IMR-90 (cell line): ENCODE data around the gene FNBP1L. TPM values are rescaled to one million over a fixed set of nuclear protein-coding genes. Genes with fewer than 3 reads are reported as not detected.

Source experiments
- ATAC-seq: fragments of 200-7000 bp; cut with Tn5 transposase; 2 replicates; pipeline ENCODE4 v1.9.1; 2020; ENCODE audit warnings: low read depth, mild to moderate bottlenecking, moderate library complexity
- BruUV-seq: library from RNA; stranded (reverse); fragments of 400-500 nt; replicated peaks from 2 replicates; lab custom pipeline; 2021; lab: Mats Ljungman, UMichigan
- CTCF ChIA-PET: fragments of 300-600 bp; formaldehyde crosslinking; extraction: SDS; loops from one replicate; lab custom pipeline; 2021; ENCODE audit warnings: antibody characterized with exemption; lab: Yijun Ruan, JAX
- POLR2A ChIA-PET: fragments of 300-600 bp; sonication (Branson Sonifier 250); formaldehyde crosslinking; loops from one replicate; lab custom pipeline; 2022; ENCODE audit warnings: antibody characterized with exemption; ENCODE audit not compliant: unreplicated experiment; lab: Charles Lee
- DNase-seq: peaks from one replicate; pipeline ENCODE4 v3.0.0; 2013
- H2AFZ ChIP-seq: replicated peaks from 2 replicates; pipeline ENCODE3; 2013; ENCODE audit warnings: low read length, mild to moderate bottlenecking; ENCODE audit not compliant: poor library complexity
- H2AK5ac ChIP-seq: 2 replicates; pipeline ENCODE4 v1.6.1; 2013; ENCODE audit warnings: low read depth, low read length, inconsistent platforms
- H2AK9ac ChIP-seq: replicated peaks from 2 replicates; pipeline ENCODE3; 2013; ENCODE audit warnings: mild to moderate bottlenecking, low read depth, low read length, moderate library complexity; ENCODE audit not compliant: poor library complexity
- H2BK120ac ChIP-seq: 2 replicates; pipeline ENCODE4 v1.6.1; 2013; ENCODE audit warnings: low read depth, low read length, inconsistent platforms
- H2BK15ac ChIP-seq: 3 replicates; pipeline ENCODE4 v1.6.1; 2013; ENCODE audit warnings: low read depth, low read length, inconsistent platforms
- H2BK20ac ChIP-seq: 2 replicates; pipeline ENCODE4 v1.6.1; 2013; ENCODE audit warnings: low read depth, mild to moderate bottlenecking, inconsistent platforms, low read length, moderate library complexity
- H2BK5ac ChIP-seq: 2 replicates; pipeline ENCODE4 v1.6.1; 2013; ENCODE audit warnings: mild to moderate bottlenecking, low read depth, low read length, inconsistent platforms; ENCODE audit not compliant: poor library complexity, severe bottlenecking
- H3K14ac ChIP-seq: replicated peaks from 2 replicates; pipeline ENCODE4 v1.6.1; 2013; ENCODE audit warnings: low read depth, low read length, inconsistent platforms
- H3K18ac ChIP-seq: 2 replicates; pipeline ENCODE4 v1.6.1; 2013; ENCODE audit warnings: low read depth, low read length, control low read depth
- H3K23ac ChIP-seq: 2 replicates; pipeline ENCODE4 v1.6.1; 2013; ENCODE audit warnings: low read depth, low read length, inconsistent platforms
- H3K27ac ChIP-seq: 2 replicates; pipeline ENCODE4 v1.5.1; 2013; ENCODE audit warnings: mild to moderate bottlenecking, control low read depth, low read length; ENCODE audit not compliant: insufficient read depth
- H3K27me3 ChIP-seq: 2 replicates; pipeline ENCODE4 v1.6.1; 2013; ENCODE audit warnings: low read length; ENCODE audit not compliant: control insufficient read depth, insufficient read depth
- H3K36me3 ChIP-seq: 2 replicates; pipeline ENCODE4 v1.6.1; 2013; ENCODE audit warnings: low read length, mixed read lengths; ENCODE audit not compliant: control insufficient read depth, insufficient read depth
- H3K4ac ChIP-seq: 2 replicates; pipeline ENCODE4 v1.6.1; 2013; ENCODE audit warnings: low read depth, low read length, inconsistent platforms
- H3K4me1 ChIP-seq: 2 replicates; pipeline ENCODE4 v1.6.1; 2013; ENCODE audit warnings: low read length, mixed read lengths; ENCODE audit not compliant: control insufficient read depth, insufficient read depth
- H3K4me2 ChIP-seq: 2 replicates; pipeline ENCODE4 v1.6.1; 2013; ENCODE audit warnings: low read depth, mild to moderate bottlenecking, control low read depth, low read length, moderate library complexity
- H3K4me3 ChIP-seq: 2 replicates; pipeline ENCODE4 v1.5.1; 2013; ENCODE audit warnings: low read depth, mild to moderate bottlenecking, control low read depth, low read length, moderate library complexity; ENCODE audit not compliant: insufficient read depth
- H3K56ac ChIP-seq: 2 replicates; pipeline ENCODE4 v1.6.1; 2013; ENCODE audit warnings: low read length, inconsistent platforms; ENCODE audit not compliant: insufficient read depth; ENCODE audit errors: extremely low read depth
- H3K79me1 ChIP-seq, 2 experiments: 2 replicates each; pipeline ENCODE4 v1.6.1; 2013; ENCODE audit warnings: low read length in 2 of 2, inconsistent platforms in 1 of 2, low read depth in 1 of 2
- H3K9ac ChIP-seq: 2 replicates; pipeline ENCODE4 v1.6.1; 2013; ENCODE audit warnings: low read depth, low read length, control low read depth
- H3K9me1 ChIP-seq: 2 replicates; pipeline ENCODE4 v1.6.1; 2013; ENCODE audit warnings: low read length, inconsistent platforms; ENCODE audit not compliant: insufficient read depth
- H3K9me3 ChIP-seq: 2 replicates; pipeline ENCODE4 v1.6.1; 2013; ENCODE audit warnings: low read length; ENCODE audit not compliant: control insufficient read depth, insufficient read depth
- H4K20me1 ChIP-seq: 2 replicates; pipeline ENCODE4 v1.6.1; 2013; ENCODE audit warnings: low read length, inconsistent platforms; ENCODE audit not compliant: insufficient read depth
- H4K5ac ChIP-seq: 2 replicates; pipeline ENCODE4 v1.6.1; 2013; ENCODE audit warnings: mild to moderate bottlenecking, low read depth, low read length, control low read depth
- H4K8ac ChIP-seq, 2 experiments: 2 replicates each; pipeline ENCODE4 v1.6.1; 2013; ENCODE audit warnings: low read depth in 2 of 2, low read length in 2 of 2, control low read depth in 1 of 2, inconsistent platforms in 1 of 2
- H4K91ac ChIP-seq: 2 replicates; pipeline ENCODE4 v1.6.1; 2013; ENCODE audit warnings: low read depth, low read length, inconsistent platforms; ENCODE audit not compliant: insufficient read depth
- BHLHE40 ChIP-seq: fragments of 150-350 bp; IDR thresholded peaks from 2 replicates; pipeline ENCODE4 v1.6.1; 2016; ENCODE audit warnings: mild to moderate bottlenecking, low read depth, low read length
- CHD1 ChIP-seq: IDR thresholded peaks from 2 replicates; pipeline ENCODE4 v1.6.1; 2012; ENCODE audit warnings: low read depth, low read length, improper control_type of control experiment
- FOS ChIP-seq: fragments of 150-350 bp; IDR thresholded peaks from 2 replicates; pipeline ENCODE4 v1.6.1; 2016; ENCODE audit warnings: low read depth, low read length
- MAZ ChIP-seq: IDR thresholded peaks from 2 replicates; pipeline ENCODE4 v1.6.1; 2012; ENCODE audit warnings: low read depth, mild to moderate bottlenecking, low read length, improper control_type of control experiment, moderate library complexity, borderline replicate concordance
- MXI1 ChIP-seq: IDR thresholded peaks from 2 replicates; pipeline ENCODE4 v1.6.1; 2012; ENCODE audit warnings: low read depth, mild to moderate bottlenecking, low read length, moderate library complexity, borderline replicate concordance
- NFE2L2 ChIP-seq: fragments of 150-350 bp; IDR thresholded peaks from 2 replicates; pipeline ENCODE4 v1.6.1; 2016; ENCODE audit warnings: low read depth, mild to moderate bottlenecking, low read length
- RFX5 ChIP-seq: IDR thresholded peaks from 2 replicates; pipeline ENCODE4 v1.8.0; 2012; ENCODE audit warnings: low read depth, mild to moderate bottlenecking, low read length, moderate library complexity
- SMC3 ChIP-seq: fragments of 150-350 bp; IDR thresholded peaks from 2 replicates; pipeline ENCODE4 v1.6.1; 2016; ENCODE audit warnings: low read depth, mild to moderate bottlenecking, antibody characterized with exemption, low read length, moderate library complexity
- WGBS, 2 experiments: methylation state at CpG; one replicate each; pipeline versions ENCODE4 v1.1.5 to v1.1.7; 2013; ENCODE audit warnings: missing lambda C conversion rate in 2 of 2; ENCODE audit not compliant: insufficient read length in 1 of 2; ENCODE audit errors: extremely low coverage in 2 of 2; 5-methylcytosine and 5-hydroxymethylcytosine counted together
- dilution Hi-C: fragments of 300-500 bp; cut with HindIII; formaldehyde crosslinking; loops from one replicate; pipeline ENCODE4 v1.14.3; 2018; ENCODE audit warnings: low sequenced_read_pairs; ENCODE audit not compliant: unreplicated experiment
- in situ Hi-C: fragments of 300-500 bp; cut with MboI; formaldehyde crosslinking; loops from 3 replicates; pipeline ENCODE4 v1.14.3; 2019; ENCODE audit warnings: low sequenced_read_pairs, inconsistent platforms, mixed read lengths
- intact Hi-C: fragments of 100-400 bp; cut with micrococcal nuclease; formaldehyde crosslinking; loops from 2 replicates; pipeline ENCODE4 v1.10.0; 2022
- polyA plus RNA-seq, 3 experiments: library from polyadenylated mRNA; depleted of rRNA; stranded (reverse); fragments of >200 nt; gene quantifications; 2 replicates each; pipeline ENCODE4 v1.2.3, GENCODE V29; 2012; ENCODE audit warnings: low replicate concordance in 1 of 3
- total RNA-seq: library from RNA; depleted of rRNA; stranded (reverse); fragments of >200 nt; gene quantifications from 2 replicates; pipeline ENCODE4 v1.2.3, GENCODE V29; 2012
- TF ChIP-seq, protein P1 (sequence below): conservative IDR thresholded peaks from 2 replicates; pipeline ENCODE4 v1.5.1; 2012; ENCODE audit warnings: mild to moderate bottlenecking, low read depth, low read length, improper control_type of control experiment

FNBP1L gene
- total and polyA plus RNA-seq, 2 of the 4 experiments (the other 2 are of a cell fraction), result 9.3 to 15.2 TPM

DNA sequence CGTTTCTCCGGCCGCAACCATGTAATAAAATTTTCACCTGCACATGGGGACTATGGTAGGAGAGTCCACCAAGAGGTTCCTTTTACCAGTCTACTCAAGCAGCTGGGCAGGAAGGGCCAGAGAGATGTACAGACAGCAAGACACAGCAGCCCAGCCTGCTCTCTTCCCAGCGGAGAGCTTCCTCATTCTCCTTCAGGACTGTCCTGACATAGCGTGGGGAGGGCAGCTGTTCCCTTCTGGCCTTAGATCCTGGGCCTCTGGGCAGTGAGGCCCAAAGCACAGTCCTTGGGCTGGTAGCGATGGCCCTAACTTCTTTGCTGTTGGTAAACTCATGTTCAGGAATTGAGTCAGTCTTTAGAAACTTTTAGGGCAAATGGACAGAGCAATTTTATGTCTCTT, 144.6 kb downstream of the FNBP1L start:
- Histone ChIP-seq H3K27ac (no peak overlapping the region), H2BK120ac (no peak overlapping the region), H3K9me3 (no peaks in the 10 kb centered on the region), H3K36me3 (peaks cover 32% of the 10 kb centered on the region), H3K9ac (no peak overlapping the region), H3K4me2 (no peak overlapping the region), H3K4ac (no peak overlapping the region), H4K91ac (no peak overlapping the region), H3K23ac (no peak overlapping the region), H3K9me1 (peaks cover 56% of the 10 kb centered on the region), H3K4me3 (no peak overlapping the region), H3K14ac (no peak overlapping the region), H2BK5ac (no peak overlapping the region), H4K5ac (no peak overlapping the region), H2AFZ (no peak overlapping the region), H2AK9ac (no peak overlapping the region), H3K56ac (no peak overlapping the region), H4K8ac (no peak overlapping the region), H2BK15ac (no peak overlapping the region), H2BK20ac (no peak overlapping the region), H3K27me3 (no peaks in the 10 kb centered on the region), H3K4me1 (peaks cover 19% of the 10 kb centered on the region), H2AK5ac (no peak overlapping the region), H4K20me1 (peaks cover 87% of the 10 kb centered on the region), H3K18ac (no peak overlapping the region), H3K79me1 (peaks cover 50 to 92% of the 10 kb centered on the region in 2 experiments)
- no TSS peak for BruUV-seq
- TF ChIP-seq RFX5, result no peak
- TF ChIP-seq, protein P1, sequence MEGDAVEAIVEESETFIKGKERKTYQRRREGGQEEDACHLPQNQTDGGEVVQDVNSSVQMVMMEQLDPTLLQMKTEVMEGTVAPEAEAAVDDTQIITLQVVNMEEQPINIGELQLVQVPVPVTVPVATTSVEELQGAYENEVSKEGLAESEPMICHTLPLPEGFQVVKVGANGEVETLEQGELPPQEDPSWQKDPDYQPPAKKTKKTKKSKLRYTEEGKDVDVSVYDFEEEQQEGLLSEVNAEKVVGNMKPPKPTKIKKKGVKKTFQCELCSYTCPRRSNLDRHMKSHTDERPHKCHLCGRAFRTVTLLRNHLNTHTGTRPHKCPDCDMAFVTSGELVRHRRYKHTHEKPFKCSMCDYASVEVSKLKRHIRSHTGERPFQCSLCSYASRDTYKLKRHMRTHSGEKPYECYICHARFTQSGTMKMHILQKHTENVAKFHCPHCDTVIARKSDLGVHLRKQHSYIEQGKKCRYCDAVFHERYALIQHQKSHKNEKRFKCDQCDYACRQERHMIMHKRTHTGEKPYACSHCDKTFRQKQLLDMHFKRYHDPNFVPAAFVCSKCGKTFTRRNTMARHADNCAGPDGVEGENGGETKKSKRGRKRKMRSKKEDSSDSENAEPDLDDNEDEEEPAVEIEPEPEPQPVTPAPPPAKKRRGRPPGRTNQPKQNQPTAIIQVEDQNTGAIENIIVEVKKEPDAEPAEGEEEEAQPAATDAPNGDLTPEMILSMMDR, result no peak
- no peak for TF ChIP-seq BHLHE40
- no peak for TF ChIP-seq CHD1
- TF ChIP-seq FOS, result no peak
- TF ChIP-seq NFE2L2, result no peak
- TF ChIP-seq SMC3, result no peak
- TF ChIP-seq MAZ, result no peak
- TF ChIP-seq MXI1, result no peak
- dilution Hi-C loops, result no loop called here
- ATAC-seq (no peak), DNase-seq (no peak)
- ChIA-PET POLR2A (no interaction called here), CTCF (interaction anchor here (1.0 kb wide), 1 partner anchor 221 kb away, joined by 3 read pairs; no protein-coding TSS in a partner anchor)
- intact Hi-C loops, result no loop called here
- 90% methylated on average over 2 of the region's 6 CpGs; no CpG with 5 or more reads in 1 of the 2 experiments for WGBS, 2 experiments
- in situ Hi-C loops, result no loop called here
